Stimulated activated CD4-positive, alpha-beta T cell treated with anti-CD3 and anti-CD28 coated beads, Interleukin-12 subunit alpha, Interleukin-12 subunit beta, amount 100 ng/mL, for 48 hours (primary cell): ENCODE results near the gene ZC2HC1B.

Source experiments
- DNase-seq, 3 donors: peaks; one replicate each; pipeline ENCODE4 v3.0.0-alpha.2; 2020; ENCODE audit warnings: low read depth in 2 of 3, low spot score in 1 of 3

Gene ZC2HC1B

GRCh38 chr6:143961886-143962878 lies 97.9 kb downstream of the ZC2HC1B start:
- no peak for DNase-seq

GRCh38 chr6:143963158-143963919 lies 99.1 kb downstream of the ZC2HC1B start:
- DNase-seq: no peak

GRCh38 chr6:143964674-143965081 lies 100.4 kb downstream of the ZC2HC1B start:
- DNase-seq: no peak

GRCh38 chr6:143965503-143966171 lies 101.4 kb downstream of the ZC2HC1B start:
- no peak for DNase-seq

GRCh38 chr6:143966312-143966711 lies 102.0 kb downstream of the ZC2HC1B start:
- no peak for DNase-seq

GRCh38 chr6:143967706-143968376 lies 103.6 kb downstream of the ZC2HC1B start:
- no peak for DNase-seq

- DNase-seq: no peak
These were observed 104.8 kb downstream of the ZC2HC1B start for GRCh38 chr6:143969077-143969476.

- DNase-seq: no peak
These were observed 106.4 kb downstream of the ZC2HC1B start for GRCh38 chr6:143970456-143971218.

- no peak for DNase-seq
These were observed 107.4 kb downstream of the ZC2HC1B start for GRCh38 chr6:143971482-143972205.

GRCh38 chr6:143973097-143973966 lies 109.1 kb downstream of the ZC2HC1B start:
- no peak for DNase-seq

GRCh38 chr6:143974089-143974488 lies 109.8 kb downstream of the ZC2HC1B start:
- no peak for DNase-seq

- no peak for DNase-seq
These were observed 112.6 kb downstream of the ZC2HC1B start for GRCh38 chr6:143976806-143977349.

GRCh38 chr6:143980921-143981320 lies 116.6 kb downstream of the ZC2HC1B start:
- DNase-seq: no peak

- DNase-seq: no peak
These were observed 118.7 kb downstream of the ZC2HC1B start for GRCh38 chr6:143982968-143983367.

GRCh38 chr6:143984666-143985065 lies 120.4 kb downstream of the ZC2HC1B start:
- no peak for DNase-seq

- DNase-seq: no peak
These were observed 122.3 kb downstream of the ZC2HC1B start for GRCh38 chr6:143986463-143987065.
